ENCODE data around the gene PTP4A1. TPM values are rescaled to one million over a fixed set of nuclear protein-coding genes. Genes with fewer than 3 reads are reported as not detected.

The PTP4A1 gene
- total RNA-seq, 1 experiment from 2014 or later = 71.0 TPM

GRCh38 chr6:63574554-63574900 is 2.2 kb downstream of the PTP4A1 start:
- in situ Hi-C loops (cut with HindIII; ENCODE audit: low pct_unique_long_range_greater_than_20kb, low sequenced_read_pairs) (loop anchor here (5.0 kb wide), 1 partner anchor 47 kb away; no protein-coding TSS in a partner anchor), intact Hi-C loops (cut with micrococcal nuclease; ENCODE audit: unreplicated experiment) (loop anchor here (5.0 kb wide), 1 partner anchor 222 kb away; no protein-coding TSS in a partner anchor)
- Histone ChIP-seq H3K4me3 (ENCODE audit: low read depth in 2 of 2, low read length in 2 of 2) (peak overlapping the region; percentile 82 to 85), H3K9me3 (ENCODE audit: control insufficient read depth, insufficient read depth, low read depth, low read length) (no peaks in the 10 kb centered on the region), H3K27ac (ENCODE audit: low read length) (peak overlapping the region; percentile 92), H3K36me3 (ENCODE audit: control insufficient read depth, insufficient read depth, low read length) (peaks cover 31% of the 10 kb centered on the region), H3K27me3 (ENCODE audit: control insufficient read depth, insufficient read depth, low read length) (no peaks in the 10 kb centered on the region; the same call in 1 of the 2 replicates), H3K4me1 (ENCODE audit: control insufficient read depth, insufficient read depth, low read length) (peaks cover 22% of the 10 kb centered on the region)
- ChIA-PET POLR2A (interaction anchor here (1.5 kb wide), 1 partner anchor 9 kb away, joined by 4 read pairs; no protein-coding TSS in a partner anchor), CTCF (interaction anchor here (1.3 to 1.6 kb wide), 2 partner anchors 23 to 222 kb away, joined by 6 to 7 read pairs; no protein-coding TSS in a partner anchor)
- TF ChIP-seq CTCF (IDR thresholded peaks at IDR 0.05) = peak; percentile 58
- TF ChIP-seq POLR2AphosphoS5 (IDR thresholded peaks at IDR 0.05; ENCODE audit: low read depth, low read length) = no peak
- TF ChIP-seq REST (IDR thresholded peaks at IDR 0.05; ENCODE audit: insufficient read depth in 1 of 2, low read depth in 2 of 2, low read length in 1 of 2) = no peak
- no peak for TF ChIP-seq SIN3A (IDR thresholded peaks at IDR 0.05; ENCODE audit: borderline replicate concordance, insufficient read depth, low read depth, low read length)
- no peak for TF ChIP-seq TCF7L2 (IDR thresholded peaks at IDR 0.05; ENCODE audit: low read depth, low read length)
- ATAC-seq = no peak
- BruUV-seq (replicated peaks) = no TSS peak
- DNase-seq (ENCODE audit: low read depth, low spot score) = no peak

- Histone ChIP-seq H3K4me3 (ENCODE audit: low read depth in 2 of 2, low read length in 2 of 2) (no peak overlapping the region), H3K27me3 (ENCODE audit: control insufficient read depth, insufficient read depth, low read length) (no peaks in the 10 kb centered on the region; the same call in 1 of the 2 replicates), H3K4me1 (ENCODE audit: control insufficient read depth, insufficient read depth, low read length) (peaks cover 17% of the 10 kb centered on the region), H3K36me3 (ENCODE audit: control insufficient read depth, insufficient read depth, low read length) (peaks cover 49% of the 10 kb centered on the region), H3K27ac (ENCODE audit: low read length) (no peak overlapping the region), H3K9me3 (ENCODE audit: control insufficient read depth, insufficient read depth, low read depth, low read length) (no peaks in the 10 kb centered on the region)
- DNase-seq (ENCODE audit: low read depth, low spot score) (no peak), ATAC-seq (no peak)
- CTCF ChIA-PET = no interaction called here
- no peak for TF ChIP-seq POLR2AphosphoS5 (IDR thresholded peaks at IDR 0.05; ENCODE audit: low read depth, low read length)
- no peak for TF ChIP-seq SIN3A (IDR thresholded peaks at IDR 0.05; ENCODE audit: borderline replicate concordance, insufficient read depth, low read depth, low read length)
- no peak for TF ChIP-seq REST (IDR thresholded peaks at IDR 0.05; ENCODE audit: insufficient read depth in 1 of 2, low read depth in 2 of 2, low read length in 1 of 2)
- TF ChIP-seq TCF7L2 (IDR thresholded peaks at IDR 0.05; ENCODE audit: low read depth, low read length) = no peak
- in situ Hi-C loops (cut with HindIII; ENCODE audit: low pct_unique_long_range_greater_than_20kb, low sequenced_read_pairs) = no loop called here
- intact Hi-C loops (cut with micrococcal nuclease; ENCODE audit: unreplicated experiment) = no loop called here
- POLR2A ChIA-PET = no interaction called here
- no TSS peak for BruUV-seq (replicated peaks)
Measured at GRCh38 chr6:63576147-63576772, 4.0 kb downstream of the PTP4A1 start.

Data from Panc1 (cell line).